Thyroid gland (tissue), 4 donors: Measurements from ENCODE around the gene STRC. TPM values are rescaled to one million over a fixed set of nuclear protein-coding genes. Genes with fewer than 3 reads are reported as not detected.
"Not testable (repeated sequence)": the region's sequence is repeated elsewhere in the genome, so short reads cannot be mapped to it uniquely, and the experiment has no call there.

Experiments used
- DNase-seq, 2 donors: peaks; one replicate each; pipeline ENCODE4 v3.0.0-alpha.2; 2019
- H3K27ac ChIP-seq, 3 donors: fragments of 200-600 bp; sonication (generic); 1 replicate in 2 of 3; 2 replicates in 1 of 3; pipeline ENCODE4 v1.5.1; 2016 to 2019; ENCODE audit warnings: mild to moderate bottlenecking in 1 of 3, moderate library complexity in 1 of 3
- H3K27me3 ChIP-seq: fragments of 200-600 bp; sonication (generic); one replicate; pipeline ENCODE4 v1.5.1; 2019
- H3K36me3 ChIP-seq, 2 donors: fragments of 200-600 bp; sonication (generic); one replicate each; pipeline ENCODE4 v1.5.1; 2016 to 2019
- H3K4me1 ChIP-seq, 2 donors: fragments of 200-600 bp; sonication (generic); one replicate each; pipeline ENCODE4 v1.5.1; 2017 to 2019
- H3K4me3 ChIP-seq, 3 donors: fragments of 200-600 bp; sonication (generic); replicated peaks in 1 of 3; 1 replicate in 2 of 3; 2 replicates in 1 of 3; pipeline ENCODE4 v1.5.1; 2016; ENCODE audit warnings: mild to moderate bottlenecking in 1 of 3
- H3K9me3 ChIP-seq: fragments of 200-600 bp; sonication (generic); one replicate; pipeline ENCODE4 v1.5.1; 2017
- CTCF ChIP-seq, 6 experiments: fragments of 200-600 bp in 3 of 6; fragments of 450-650 bp in 3 of 6; sonication (generic) in 3 of 6; IDR thresholded peaks; one replicate each; pipeline ENCODE4 v1.5.1; 2016 to 2019; ENCODE audit warnings: antibody characterized with exemption in 6 of 6, mild to moderate bottlenecking in 2 of 6, inconsistent platforms in 1 of 6, moderate library complexity in 1 of 6
- POLR2A ChIP-seq, 2 donors: fragments of 450-650 bp; IDR thresholded peaks; one replicate each; pipeline ENCODE4 v1.6.1; 2017; ENCODE audit warnings: antibody characterized with exemption in 2 of 2, mild to moderate bottlenecking in 2 of 2, moderate library complexity in 1 of 2
- WGBS, 2 donors: methylation state at CpG; one replicate each; pipeline ENCODE4 v1.1.5; 2017; 5-methylcytosine and 5-hydroxymethylcytosine counted together
- intact Hi-C: fragments of 100-400 bp; cut with DNase I; formaldehyde crosslinking; loops from one replicate; pipeline ENCODE4 v1.15.1; 2023
- small RNA-seq: library from RNA; depleted of rRNA; stranded (forward); fragments of <200 nt; gene quantifications from one replicate; pipeline ENCODE3, GENCODE V24; 2016
- total RNA-seq, 4 donors: library from RNA; depleted of rRNA; stranded (reverse); fragments of >200 nt; gene quantifications; one replicate each; pipeline ENCODE4 v1.2.3, GENCODE V29; 2016

Gene STRC
- total RNA-seq, 4 donors from 2014 or later = 0.13 to 1.3 (median 1.2) TPM

GRCh38 chr15:43563793-43564192 lies 54.8 kb downstream of the STRC start:
- H3K27me3 ChIP-seq, H3K4me3 ChIP-seq, H3K9me3 ChIP-seq, H3K36me3 ChIP-seq, intact Hi-C loops, H3K27ac ChIP-seq, H3K4me1 ChIP-seq, DNase-seq: not testable (repeated sequence)
- WGBS, 2 donors = no CpG with 5 or more reads among the region's 8 CpGs

- H3K4me1 ChIP-seq, H3K27ac ChIP-seq, intact Hi-C loops, H3K36me3 ChIP-seq, H3K27me3 ChIP-seq, H3K9me3 ChIP-seq, H3K4me3 ChIP-seq, DNase-seq: not testable (repeated sequence)
- no CpG with 5 or more reads among the region's 3 CpGs for WGBS, 2 donors
Measured at GRCh38 chr15:43562753-43563152, 55.8 kb downstream of the STRC start.

- no peak for DNase-seq
- Histone ChIP-seq H3K4me3 (no peak overlapping the region), H3K36me3 (peaks cover 0 to 6% of the 10 kb centered on the region in 2 donors), H3K9me3 (no peaks in the 10 kb centered on the region), H3K27me3 (no peaks in the 10 kb centered on the region), H3K4me1 (no peaks in the 10 kb centered on the region), H3K27ac (no peak overlapping the region)
- TF ChIP-seq CTCF (IDR thresholded peaks at IDR 0.05) (no peak), POLR2A (IDR thresholded peaks at IDR 0.05) (no peak)
- intact Hi-C loops = no loop called here
- 83 to 86% methylated on average over 2 of the region's 2 CpGs for WGBS, 2 donors
Measured at GRCh38 chr15:43552986-43553385, 65.6 kb downstream of the STRC start.

GRCh38 chr15:43552256-43552655 lies 66.3 kb downstream of the STRC start:
- DNase-seq = no peak
- Histone ChIP-seq H3K27me3 (no peaks in the 10 kb centered on the region), H3K4me1 (no peaks in the 10 kb centered on the region), H3K9me3 (no peaks in the 10 kb centered on the region), H3K27ac (no peak overlapping the region), H3K4me3 (no peak overlapping the region), H3K36me3 (peaks cover 0 to 6% of the 10 kb centered on the region in 2 donors)
- intact Hi-C loops = no loop called here
- 87 to 94% methylated on average over 4 of the region's 4 CpGs for WGBS, 2 donors
- TF ChIP-seq CTCF (IDR thresholded peaks at IDR 0.05) = no peak
- no peak for TF ChIP-seq POLR2A (IDR thresholded peaks at IDR 0.05)

GRCh38 chr15:43550527-43551363 lies 67.9 kb downstream of the STRC start:
- whole genome bisulfite sequencing, 2 donors = 76 to 83% methylated on average over 10 of the region's 10 CpGs
- H3K4me1 ChIP-seq = no peaks in the 10 kb centered on the region
- no peaks in the 10 kb centered on the region for H3K9me3 ChIP-seq
- intact Hi-C loops = no loop called here
- H3K27ac ChIP-seq = no peak overlapping the region
- TF ChIP-seq CTCF (IDR thresholded peaks at IDR 0.05) (no peak), POLR2A (IDR thresholded peaks at IDR 0.05) (no peak)
- no peaks in the 10 kb centered on the region for H3K36me3 ChIP-seq
- DNase-seq = no peak
- H3K4me3 ChIP-seq = no peak overlapping the region
- no peaks in the 10 kb centered on the region for H3K27me3 ChIP-seq

Small RNA genes within 50 kb of the gene (small RNA-seq; reads per million reads assigned to genes)
- gene PDIA3P2 = not detected
- not detected for gene RNU6-554P
- gene RNU6-610P = not detected

Other genes starting within 250 kb of the STRC start
- gene ZSCAN29, start 247.8 kb downstream of the STRC start, total RNA-seq = 10 to 100 TPM; 18.2 to 22.6 (median 20.3) TPM
- gene TUBGCP4, start 247.7 kb downstream of the STRC start, total RNA-seq = 10 to 100 TPM; 10.7 to 23.6 (median 17.6) TPM
- 10 to 100 TPM; 46.4 to 98.0 (median 72.7) TPM for gene TP53BP1, start 125.6 kb downstream of the STRC start, total RNA-seq
- 10 to 100 TPM; 12.4 to 27.1 (median 17.2) TPM for gene MAP1A, start 101.2 kb downstream of the STRC start, total RNA-seq
- 100 to 1,000 TPM in 1 of 4 donors, 10 to 100 TPM in 3; 26.3 to 107 (median 52.3) TPM for gene PPIP5K1, start 28.6 kb downstream of the STRC start, total RNA-seq
- 10 to 100 TPM in 3 of 4 donors, 1 to 10 TPM in 1; 4.3 to 41.2 (median 21.8) TPM for gene CKMT1B, start 24.8 kb downstream of the STRC start, total RNA-seq
- 1 to 10 TPM; 4.0 to 7.6 (median 6.7) TPM for gene CATSPER2, start 30.0 kb upstream of the STRC start, total RNA-seq
- gene CKMT1A, start 75.1 kb upstream of the STRC start, total RNA-seq = 10 to 100 TPM in 1 of 4 donors, 1 to 10 TPM in 3; 3.8 to 14.8 (median 5.2) TPM
- gene PDIA3, start 127.6 kb upstream of the STRC start, total RNA-seq = 100 to 1,000 TPM; 307 to 764 (median 542) TPM
- 10 to 100 TPM in 1 of 4 donors, 1 to 10 TPM in 3; 2.1 to 11.4 (median 5.3) TPM for gene ELL3, start 158.2 kb upstream of the STRC start, total RNA-seq
- 1,000 to 10,000 TPM in 2 of 4 donors, 100 to 1,000 TPM in 2; 331 to 1,163 (median 700) TPM for gene SERF2, start 173.5 kb upstream of the STRC start, total RNA-seq
- gene SERINC4, start 181.4 kb upstream of the STRC start, total RNA-seq = under 1 TPM in 1 of 4 donors, not detected in 3; 0.33 TPM
- 10 to 100 TPM; 11.6 to 23.4 (median 12.5) TPM for gene HYPK, start 181.8 kb upstream of the STRC start, total RNA-seq
- gene MFAP1, start 205.9 kb upstream of the STRC start, total RNA-seq = 10 to 100 TPM; 20.4 to 24.5 (median 22.7) TPM
- 1 to 10 TPM; 1.6 to 6.6 (median 4.8) TPM for gene WDR76, start 208.2 kb upstream of the STRC start, total RNA-seq